ENCODE results near the gene POLR2A. TPM values are rescaled to one million over a fixed set of nuclear protein-coding genes. Genes with fewer than 3 reads are reported as not detected.

POLR2A gene
- total RNA-seq, 1 experiment from 2014 or later, result 17.8 TPM

GRCh38 chr17:7502987-7503386 is 18.8 kb downstream of the POLR2A start:
- no peak for DNase-seq (ENCODE audit: low spot score)

GRCh38 chr17:7503521-7503920 is 19.4 kb downstream of the POLR2A start:
- no peak for DNase-seq (ENCODE audit: low spot score)

- DNase-seq (ENCODE audit: low spot score), result no peak
These were observed 24.0 kb downstream of the POLR2A start for GRCh38 chr17:7508145-7508544.

DNA sequence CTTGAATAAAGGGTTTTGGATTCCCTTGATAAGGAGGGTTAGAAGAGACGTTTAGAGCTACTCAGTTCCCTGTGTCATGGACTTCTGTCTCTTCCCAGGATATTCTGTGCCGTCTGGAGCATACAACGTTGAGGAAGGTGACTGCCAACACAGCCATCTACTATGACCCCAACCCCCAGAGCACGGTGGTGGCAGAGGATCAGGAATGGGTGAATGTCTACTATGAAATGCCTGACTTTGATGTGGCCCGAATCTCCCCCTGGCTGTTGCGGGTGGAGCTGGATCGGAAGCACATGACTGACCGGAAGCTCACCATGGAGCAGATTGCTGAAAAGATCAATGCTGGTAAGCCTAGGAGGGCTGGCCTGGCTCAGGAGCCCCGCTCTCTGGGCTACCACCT is 24.7 kb downstream of the POLR2A start:
- DNase-seq (ENCODE audit: low spot score), result no peak

DNA sequence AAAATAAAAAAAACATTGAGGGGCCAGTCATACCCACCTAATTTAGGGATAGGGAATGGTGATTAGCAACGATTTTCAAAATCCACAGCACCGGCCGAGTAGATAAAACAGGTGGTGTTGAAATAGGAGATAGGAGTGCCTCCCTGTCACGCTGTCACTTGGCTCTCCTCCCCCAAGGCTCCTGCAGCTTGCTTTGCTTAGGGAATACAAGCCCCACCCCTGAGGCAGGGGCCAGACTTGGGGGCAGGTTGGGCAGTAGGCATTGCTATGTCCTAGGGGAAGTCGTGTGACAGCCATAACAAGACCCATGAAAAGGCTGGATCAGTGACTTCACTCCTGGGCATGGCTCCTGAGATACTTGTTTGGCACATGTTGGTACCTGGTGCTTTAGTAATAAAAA is 25.8 kb downstream of the POLR2A start:
- no peak for DNase-seq (ENCODE audit: low spot score)

- DNase-seq (ENCODE audit: low spot score), result no peak
These were observed 26.9 kb downstream of the POLR2A start for GRCh38 chr17:7511108-7511507.

- DNase-seq (ENCODE audit: low spot score), result no peak
These were observed 27.9 kb downstream of the POLR2A start for GRCh38 chr17:7512105-7512504.

DNA sequence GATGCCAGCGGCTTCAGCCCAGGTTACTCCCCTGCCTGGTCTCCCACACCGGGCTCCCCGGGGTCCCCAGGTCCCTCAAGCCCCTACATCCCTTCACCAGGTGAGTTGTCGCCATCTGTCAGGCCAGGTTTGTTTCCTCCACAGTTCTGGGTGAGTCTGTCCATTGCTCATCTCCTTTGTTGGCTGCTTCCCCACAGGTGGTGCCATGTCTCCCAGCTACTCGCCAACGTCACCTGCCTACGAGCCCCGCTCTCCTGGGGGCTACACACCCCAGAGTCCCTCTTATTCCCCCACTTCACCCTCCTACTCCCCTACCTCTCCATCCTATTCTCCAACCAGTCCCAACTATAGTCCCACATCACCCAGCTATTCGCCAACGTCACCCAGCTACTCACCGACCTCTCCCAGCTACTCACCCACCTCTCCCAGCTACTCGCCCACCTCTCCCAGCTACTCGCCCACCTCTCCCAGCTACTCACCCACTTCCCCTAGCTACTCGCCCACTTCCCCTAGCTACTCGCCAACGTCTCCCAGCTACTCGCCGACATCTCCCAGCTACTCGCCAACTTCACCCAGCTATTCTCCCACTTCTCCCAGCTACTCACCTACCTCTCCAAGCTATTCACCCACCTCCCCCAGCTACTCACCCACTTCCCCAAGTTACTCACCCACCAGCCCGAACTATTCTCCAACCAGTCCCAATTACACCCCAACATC is 28.8 kb downstream of the POLR2A start:
- DNase-seq (ENCODE audit: low spot score), result no peak

GRCh38 chr17:7513850-7514419 is 29.8 kb downstream of the POLR2A start:
- no peak for DNase-seq (ENCODE audit: low spot score)

DNA sequence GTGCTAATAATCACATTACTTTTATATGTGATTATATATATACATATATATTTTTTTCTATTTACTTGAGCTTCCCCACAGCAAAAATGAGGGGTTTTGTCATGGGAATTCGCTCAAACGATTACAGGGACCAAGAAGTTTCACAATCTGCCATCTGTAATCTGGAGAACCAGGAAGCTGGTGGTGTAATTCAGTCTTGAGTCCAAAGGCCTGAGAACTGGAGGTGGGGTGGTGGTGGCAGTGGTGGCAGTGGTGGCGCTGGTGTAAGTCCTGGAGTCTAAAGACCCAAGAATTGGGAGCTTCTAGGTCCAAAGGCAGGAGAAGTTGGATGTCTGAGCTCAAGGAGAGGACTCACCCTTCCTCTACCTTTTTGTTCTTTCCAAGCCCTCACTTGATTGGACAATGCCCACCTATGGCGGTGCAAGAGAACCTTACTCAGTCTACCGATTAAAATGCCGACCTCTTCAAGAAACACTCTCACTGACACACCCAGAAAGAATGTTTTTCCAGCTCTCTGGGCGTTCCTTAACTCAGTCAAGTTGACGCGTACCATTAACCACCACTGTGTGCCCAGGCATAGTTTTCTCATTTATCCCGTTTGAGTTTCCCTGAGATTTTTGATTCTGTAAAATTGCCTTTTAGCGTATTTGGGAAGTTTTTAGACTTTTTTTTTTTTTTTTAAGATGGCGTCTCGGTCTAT is 31.9 kb downstream of the POLR2A start:
- DNase-seq (ENCODE audit: low spot score), result no peak

DNA sequence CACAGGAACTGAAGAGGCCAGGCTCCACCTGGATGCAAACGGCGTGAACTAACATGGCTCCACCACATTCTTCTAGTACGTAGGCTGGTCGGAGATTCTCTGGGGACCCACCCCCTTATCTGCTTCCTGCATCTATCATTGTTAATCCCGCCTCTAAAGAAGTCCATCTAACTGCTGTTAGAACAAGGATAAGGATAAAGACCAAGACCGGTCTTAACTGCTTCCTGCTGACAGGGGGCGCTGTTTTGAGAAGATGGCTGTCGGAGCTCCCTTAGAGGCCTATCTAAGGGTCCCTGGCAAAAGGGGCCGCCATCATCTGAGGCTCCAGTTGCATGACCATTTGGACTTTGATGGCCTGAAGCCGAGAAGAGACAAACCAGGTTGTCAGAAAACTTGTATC is 38.9 kb downstream of the POLR2A start:
- no peak for DNase-seq (ENCODE audit: low spot score)

GRCh38 chr17:7528842-7529241 is 44.7 kb downstream of the POLR2A start:
- DNase-seq (ENCODE audit: low spot score), result no peak

DNA sequence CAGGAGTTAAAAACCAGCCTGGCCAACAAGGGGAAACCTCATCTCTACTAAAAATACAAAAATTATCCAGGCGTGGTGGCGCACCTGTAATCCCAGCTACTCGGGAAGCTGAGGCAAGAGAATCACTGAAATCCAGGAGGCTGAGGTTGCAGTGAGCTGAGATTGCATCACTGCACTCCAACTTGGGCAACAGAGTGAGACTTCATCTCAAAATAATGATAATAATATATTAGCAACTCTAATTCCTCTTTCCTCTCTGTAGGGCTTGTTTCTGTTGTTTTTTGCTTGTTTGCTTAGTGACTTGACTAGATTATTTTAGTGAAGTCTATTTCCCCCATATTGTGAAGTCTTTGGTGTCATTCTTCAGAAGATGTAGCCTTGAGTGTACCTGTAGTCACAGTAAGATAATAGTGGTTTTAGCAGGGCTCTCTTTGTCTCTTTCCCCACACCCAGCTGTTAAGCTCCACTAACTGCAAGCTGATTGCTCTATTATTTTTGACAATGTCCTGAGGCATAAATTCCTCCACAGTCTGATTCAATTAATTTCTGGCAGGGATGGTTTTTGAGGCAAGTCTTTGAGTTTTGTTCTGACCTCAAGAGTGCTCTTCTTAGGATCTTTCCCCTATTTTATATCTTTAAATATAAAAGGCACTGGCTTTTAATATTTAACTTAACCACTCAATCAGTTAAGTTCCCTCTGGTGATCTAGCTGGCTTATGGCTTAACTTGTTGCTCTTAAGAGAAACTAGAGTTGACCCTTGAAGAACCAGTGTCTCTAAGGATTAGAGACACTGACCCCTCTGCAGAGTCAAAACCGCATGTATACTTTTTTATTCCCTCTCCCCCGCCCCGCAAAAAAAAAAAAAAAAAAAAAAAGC is 46.1 kb downstream of the POLR2A start:
- no peak for DNase-seq (ENCODE audit: low spot score)

- DNase-seq (ENCODE audit: low spot score), result no peak
These were observed 53.9 kb downstream of the POLR2A start for GRCh38 chr17:7538050-7538449.

DNA sequence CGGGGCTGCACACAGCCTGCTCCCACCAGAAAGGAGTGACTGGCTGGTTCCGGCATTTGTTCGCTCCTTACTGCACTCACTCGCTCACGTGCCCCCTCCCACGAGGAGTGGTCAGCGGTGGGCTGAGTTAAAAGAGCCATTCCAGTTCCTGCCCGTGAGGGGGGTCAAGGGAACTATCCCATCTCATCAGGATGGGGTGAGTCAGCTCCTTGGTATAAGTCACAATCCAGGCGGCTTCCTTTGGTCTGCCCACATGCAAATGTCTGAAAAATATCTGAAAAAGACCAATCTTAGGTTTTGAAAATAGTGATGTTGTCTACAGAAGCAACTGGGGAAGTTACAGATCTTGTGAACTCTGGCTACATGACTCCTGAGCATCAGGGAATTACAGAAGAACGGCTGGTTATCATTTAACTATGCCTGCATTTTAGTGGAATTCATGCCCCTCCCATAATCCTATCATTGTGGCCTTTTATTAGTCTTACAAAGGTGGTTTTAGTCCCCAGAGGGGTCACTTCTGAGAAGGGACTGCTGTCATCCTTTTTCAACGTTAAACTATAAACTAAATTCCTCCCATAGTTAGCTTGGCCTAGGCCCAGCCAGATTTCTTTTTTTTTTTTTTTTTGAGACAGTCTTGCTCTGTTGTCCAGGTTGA is 54.9 kb downstream of the POLR2A start:
- DNase-seq (ENCODE audit: low spot score), result no peak

DNA sequence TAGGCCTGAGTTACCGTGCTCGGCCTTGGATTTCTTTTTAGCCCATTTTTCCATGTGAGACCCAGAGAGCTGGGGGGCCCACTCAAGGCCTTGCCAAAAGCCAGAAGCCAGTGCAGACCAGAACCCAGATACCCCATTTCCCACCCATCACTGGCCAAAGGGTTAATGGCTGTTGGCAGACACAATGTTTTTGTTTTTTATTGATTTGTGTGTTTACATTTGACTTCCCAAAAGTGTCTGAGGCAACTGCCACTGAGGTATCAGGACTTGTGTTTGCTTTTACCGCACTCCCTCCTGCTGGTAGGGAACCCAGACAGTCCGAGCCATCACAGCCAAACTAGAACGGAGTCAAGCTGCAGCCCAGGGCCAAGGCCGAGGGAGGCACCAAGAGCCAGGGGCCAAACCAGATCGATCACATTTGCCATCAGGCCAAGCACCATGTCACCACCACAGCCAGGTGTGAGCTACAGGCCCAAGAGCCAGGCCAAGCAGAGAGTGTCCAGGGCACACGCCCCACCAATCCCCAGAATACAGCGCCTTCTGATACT is 57.0 kb downstream of the POLR2A start:
- no peak for DNase-seq (ENCODE audit: low spot score)

DNA sequence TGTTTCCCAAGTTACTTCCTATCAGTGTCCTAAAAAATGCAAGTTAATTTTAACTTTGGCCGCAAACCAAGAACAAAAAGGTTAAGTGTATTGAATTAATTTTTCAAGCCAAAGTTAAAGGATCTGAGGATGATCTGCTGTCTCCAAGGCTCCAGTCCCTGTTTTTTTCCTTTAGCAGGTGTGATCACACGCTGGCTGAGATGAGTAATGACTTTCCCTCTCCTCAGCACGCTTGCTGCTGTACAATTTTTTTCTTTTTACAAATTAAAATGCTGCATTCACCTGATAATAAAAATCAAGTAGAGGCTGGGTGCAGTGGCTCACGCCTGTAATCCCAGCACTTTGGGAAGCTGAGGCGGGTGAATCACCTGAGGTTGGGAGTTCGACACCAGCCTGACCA is 60.7 kb downstream of the POLR2A start:
- no peak for DNase-seq (ENCODE audit: low spot score)

DNA sequence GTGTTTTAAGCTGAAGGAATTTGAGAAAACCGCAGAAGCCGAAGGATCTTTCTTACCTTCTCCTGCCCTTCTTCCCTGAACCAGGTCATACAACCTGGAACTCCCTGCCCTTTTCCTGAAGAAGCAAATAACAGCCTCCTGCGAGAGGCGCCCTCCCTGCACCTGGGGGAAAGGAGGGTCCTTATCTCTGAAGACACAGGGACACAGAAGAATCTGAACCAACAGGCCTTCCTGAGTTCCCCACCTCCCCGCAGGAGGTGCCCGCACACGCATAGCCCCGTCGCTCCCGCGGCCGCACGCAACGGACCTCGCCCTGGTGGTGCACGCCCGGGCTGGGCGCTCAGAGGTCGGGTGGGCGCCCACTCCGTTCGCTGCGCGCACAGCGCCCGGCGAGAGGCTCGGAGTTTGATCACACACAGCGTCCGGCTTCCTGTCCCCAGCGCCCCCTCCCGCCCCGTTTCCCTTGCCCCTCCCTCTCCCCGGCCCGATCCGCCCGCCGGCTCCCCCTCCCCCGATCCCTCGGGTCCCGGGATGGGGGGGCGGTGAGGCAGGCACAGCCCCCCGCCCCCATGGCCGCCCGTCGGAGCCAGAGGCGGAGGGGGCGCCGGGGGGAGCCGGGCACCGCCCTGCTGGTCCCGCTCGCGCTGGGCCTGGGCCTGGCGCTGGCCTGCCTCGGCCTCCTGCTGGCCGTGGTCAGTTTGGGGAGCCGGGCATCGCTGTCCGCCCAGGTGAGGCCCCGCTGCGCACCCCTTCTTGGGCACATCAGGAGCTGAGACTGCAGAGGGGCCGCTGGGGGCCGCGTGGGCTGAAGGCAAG is 64.6 kb downstream of the POLR2A start, which contains the start of gene TNFSF12:
TNFSF12 (plus strand) TSS at position 474 of the 816 bp plus-strand sequence; CDS start at position 570, 96 bp downstream.
- peak; percentile 19 for DNase-seq (ENCODE audit: low spot score)
